WTC11 (cell line): ENCODE data around the gene CYP24A1.

Experiments used
- CREB1 ChIP-seq: sonication (generic); formaldehyde crosslinking; IDR thresholded peaks from 2 replicates; pipeline ENCODE4 v1.8.0; 2023; ENCODE audit warnings: mild to moderate bottlenecking, missing genetic modification reagents
- ESRRA ChIP-seq: sonication (generic); formaldehyde crosslinking; IDR thresholded peaks from 2 replicates; pipeline ENCODE4 v1.8.1; 2022; ENCODE audit warnings: mild to moderate bottlenecking, missing genetic modification reagents, borderline replicate concordance
- GABPB1 ChIP-seq: sonication (generic); formaldehyde crosslinking; IDR thresholded peaks from 2 replicates; pipeline ENCODE4 v1.8.1; 2023; ENCODE audit warnings: mild to moderate bottlenecking, missing genetic modification reagents
- KAT7 ChIP-seq: sonication (generic); formaldehyde crosslinking; IDR thresholded peaks from 2 replicates; pipeline ENCODE4 v1.8.1; 2023; ENCODE audit warnings: missing genetic modification reagents, mild to moderate bottlenecking, borderline replicate concordance
- MYBL2 ChIP-seq: sonication (generic); formaldehyde crosslinking; IDR thresholded peaks from 2 replicates; pipeline ENCODE4 v1.8.1; 2023; ENCODE audit warnings: mild to moderate bottlenecking, moderate library complexity, missing genetic modification reagents
- NFE2L1 ChIP-seq: sonication (generic); formaldehyde crosslinking; IDR thresholded peaks from 2 replicates; pipeline ENCODE4 v1.8.1; 2023; ENCODE audit warnings: missing genetic modification reagents
- NR2C2 ChIP-seq: sonication (generic); formaldehyde crosslinking; IDR thresholded peaks from 2 replicates; pipeline ENCODE4 v1.8.0; 2022; ENCODE audit warnings: mild to moderate bottlenecking, missing genetic modification reagents
- TP53 ChIP-seq: sonication (generic); formaldehyde crosslinking; IDR thresholded peaks from 2 replicates; pipeline ENCODE4 v1.8.1; 2023; ENCODE audit warnings: mild to moderate bottlenecking, missing genetic modification reagents
- TF ChIP-seq, protein P1 (sequence below): fragments of 200-600 bp; IDR thresholded peaks from 2 replicates; pipeline ENCODE4 v1.8.0; 2022; ENCODE audit warnings: antibody characterized with exemption
- TF ChIP-seq, protein P2 (sequence below): sonication (generic); formaldehyde crosslinking; IDR thresholded peaks from 2 replicates; pipeline ENCODE4 v1.8.1; 2023; ENCODE audit warnings: mild to moderate bottlenecking, missing genetic modification reagents, moderate library complexity
- TF ChIP-seq, protein P3 (sequence below): sonication (generic); formaldehyde crosslinking; IDR thresholded peaks from 2 replicates; pipeline ENCODE4 v1.8.1; 2023; ENCODE audit warnings: mild to moderate bottlenecking, missing genetic modification reagents
- TF ChIP-seq, protein P4 (sequence below): sonication (generic); formaldehyde crosslinking; conservative IDR thresholded peaks from 2 replicates; pipeline ENCODE4 v1.8.1; 2022; ENCODE audit warnings: mild to moderate bottlenecking, missing genetic modification reagents
- TF ChIP-seq, protein P5 (sequence below): sonication (generic); formaldehyde crosslinking; IDR thresholded peaks from 2 replicates; pipeline ENCODE4 v1.8.1; 2023; ENCODE audit warnings: mild to moderate bottlenecking, missing genetic modification reagents, borderline replicate concordance

DNA sequence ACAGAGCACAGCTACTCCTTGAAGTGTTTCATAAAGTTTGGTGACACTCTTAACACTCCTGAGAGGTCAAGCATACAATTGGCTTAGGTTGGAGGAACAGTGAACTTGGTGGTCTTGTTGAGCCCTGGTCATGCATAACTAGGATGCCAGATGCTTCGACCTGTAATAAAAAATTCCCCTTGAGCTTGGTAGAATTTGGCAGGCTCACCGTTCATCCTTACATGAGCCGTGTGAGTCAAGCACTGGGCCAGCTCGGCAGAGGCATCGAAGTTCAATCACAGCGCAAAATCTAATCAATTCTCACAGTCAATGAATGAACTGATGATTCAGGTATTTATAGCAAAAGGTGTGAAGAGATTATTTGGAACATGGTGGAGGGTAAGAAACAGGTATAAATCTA is 33.7 kb downstream of the CYP24A1 start:
- TF ChIP-seq NR2C2 (CRISPR knock-in tag) = no peak
- no peak for TF ChIP-seq MYBL2 (CRISPR knock-in tag)
- TF ChIP-seq, protein P1, sequence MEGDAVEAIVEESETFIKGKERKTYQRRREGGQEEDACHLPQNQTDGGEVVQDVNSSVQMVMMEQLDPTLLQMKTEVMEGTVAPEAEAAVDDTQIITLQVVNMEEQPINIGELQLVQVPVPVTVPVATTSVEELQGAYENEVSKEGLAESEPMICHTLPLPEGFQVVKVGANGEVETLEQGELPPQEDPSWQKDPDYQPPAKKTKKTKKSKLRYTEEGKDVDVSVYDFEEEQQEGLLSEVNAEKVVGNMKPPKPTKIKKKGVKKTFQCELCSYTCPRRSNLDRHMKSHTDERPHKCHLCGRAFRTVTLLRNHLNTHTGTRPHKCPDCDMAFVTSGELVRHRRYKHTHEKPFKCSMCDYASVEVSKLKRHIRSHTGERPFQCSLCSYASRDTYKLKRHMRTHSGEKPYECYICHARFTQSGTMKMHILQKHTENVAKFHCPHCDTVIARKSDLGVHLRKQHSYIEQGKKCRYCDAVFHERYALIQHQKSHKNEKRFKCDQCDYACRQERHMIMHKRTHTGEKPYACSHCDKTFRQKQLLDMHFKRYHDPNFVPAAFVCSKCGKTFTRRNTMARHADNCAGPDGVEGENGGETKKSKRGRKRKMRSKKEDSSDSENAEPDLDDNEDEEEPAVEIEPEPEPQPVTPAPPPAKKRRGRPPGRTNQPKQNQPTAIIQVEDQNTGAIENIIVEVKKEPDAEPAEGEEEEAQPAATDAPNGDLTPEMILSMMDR = no peak
- no peak for TF ChIP-seq TP53
- no peak for TF ChIP-seq CREB1 (CRISPR knock-in tag)
- TF ChIP-seq NFE2L1 = no peak
- TF ChIP-seq, protein P2, sequence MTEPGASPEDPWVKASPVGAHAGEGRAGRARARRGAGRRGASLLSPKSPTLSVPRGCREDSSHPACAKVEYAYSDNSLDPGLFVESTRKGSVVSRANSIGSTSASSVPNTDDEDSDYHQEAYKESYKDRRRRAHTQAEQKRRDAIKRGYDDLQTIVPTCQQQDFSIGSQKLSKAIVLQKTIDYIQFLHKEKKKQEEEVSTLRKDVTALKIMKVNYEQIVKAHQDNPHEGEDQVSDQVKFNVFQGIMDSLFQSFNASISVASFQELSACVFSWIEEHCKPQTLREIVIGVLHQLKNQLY (CRISPR knock-in tag) = no peak
- TF ChIP-seq KAT7 (CRISPR knock-in tag) = no peak
- TF ChIP-seq, protein P3, sequence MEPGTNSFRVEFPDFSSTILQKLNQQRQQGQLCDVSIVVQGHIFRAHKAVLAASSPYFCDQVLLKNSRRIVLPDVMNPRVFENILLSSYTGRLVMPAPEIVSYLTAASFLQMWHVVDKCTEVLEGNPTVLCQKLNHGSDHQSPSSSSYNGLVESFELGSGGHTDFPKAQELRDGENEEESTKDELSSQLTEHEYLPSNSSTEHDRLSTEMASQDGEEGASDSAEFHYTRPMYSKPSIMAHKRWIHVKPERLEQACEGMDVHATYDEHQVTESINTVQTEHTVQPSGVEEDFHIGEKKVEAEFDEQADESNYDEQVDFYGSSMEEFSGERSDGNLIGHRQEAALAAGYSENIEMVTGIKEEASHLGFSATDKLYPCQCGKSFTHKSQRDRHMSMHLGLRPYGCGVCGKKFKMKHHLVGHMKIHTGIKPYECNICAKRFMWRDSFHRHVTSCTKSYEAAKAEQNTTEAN (CRISPR knock-in tag) = no peak
- TF ChIP-seq, protein P4, sequence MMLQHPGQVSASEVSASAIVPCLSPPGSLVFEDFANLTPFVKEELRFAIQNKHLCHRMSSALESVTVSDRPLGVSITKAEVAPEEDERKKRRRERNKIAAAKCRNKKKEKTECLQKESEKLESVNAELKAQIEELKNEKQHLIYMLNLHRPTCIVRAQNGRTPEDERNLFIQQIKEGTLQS = no peak
- no peak for TF ChIP-seq GABPB1 (CRISPR knock-in tag)
- TF ChIP-seq ESRRA = no peak
- TF ChIP-seq, protein P5, sequence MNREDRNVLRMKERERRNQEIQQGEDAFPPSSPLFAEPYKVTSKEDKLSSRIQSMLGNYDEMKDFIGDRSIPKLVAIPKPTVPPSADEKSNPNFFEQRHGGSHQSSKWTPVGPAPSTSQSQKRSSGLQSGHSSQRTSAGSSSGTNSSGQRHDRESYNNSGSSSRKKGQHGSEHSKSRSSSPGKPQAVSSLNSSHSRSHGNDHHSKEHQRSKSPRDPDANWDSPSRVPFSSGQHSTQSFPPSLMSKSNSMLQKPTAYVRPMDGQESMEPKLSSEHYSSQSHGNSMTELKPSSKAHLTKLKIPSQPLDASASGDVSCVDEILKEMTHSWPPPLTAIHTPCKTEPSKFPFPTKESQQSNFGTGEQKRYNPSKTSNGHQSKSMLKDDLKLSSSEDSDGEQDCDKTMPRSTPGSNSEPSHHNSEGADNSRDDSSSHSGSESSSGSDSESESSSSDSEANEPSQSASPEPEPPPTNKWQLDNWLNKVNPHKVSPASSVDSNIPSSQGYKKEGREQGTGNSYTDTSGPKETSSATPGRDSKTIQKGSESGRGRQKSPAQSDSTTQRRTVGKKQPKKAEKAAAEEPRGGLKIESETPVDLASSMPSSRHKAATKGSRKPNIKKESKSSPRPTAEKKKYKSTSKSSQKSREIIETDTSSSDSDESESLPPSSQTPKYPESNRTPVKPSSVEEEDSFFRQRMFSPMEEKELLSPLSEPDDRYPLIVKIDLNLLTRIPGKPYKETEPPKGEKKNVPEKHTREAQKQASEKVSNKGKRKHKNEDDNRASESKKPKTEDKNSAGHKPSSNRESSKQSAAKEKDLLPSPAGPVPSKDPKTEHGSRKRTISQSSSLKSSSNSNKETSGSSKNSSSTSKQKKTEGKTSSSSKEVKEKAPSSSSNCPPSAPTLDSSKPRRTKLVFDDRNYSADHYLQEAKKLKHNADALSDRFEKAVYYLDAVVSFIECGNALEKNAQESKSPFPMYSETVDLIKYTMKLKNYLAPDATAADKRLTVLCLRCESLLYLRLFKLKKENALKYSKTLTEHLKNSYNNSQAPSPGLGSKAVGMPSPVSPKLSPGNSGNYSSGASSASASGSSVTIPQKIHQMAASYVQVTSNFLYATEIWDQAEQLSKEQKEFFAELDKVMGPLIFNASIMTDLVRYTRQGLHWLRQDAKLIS (CRISPR knock-in tag) = no peak
